HG03045 (cell line): Measurements from ENCODE around the gene RGL1.
A peak's percentile ranks its signal among the peaks of the same experiment; 100 is the strongest.

Source experiments
- ATAC-seq: cut with Tn5 transposase; IDR thresholded peaks from one replicate; pipeline ENCODE4 v1.9.1; 2021; ENCODE audit warnings: mild to moderate bottlenecking, moderate library complexity; ENCODE audit not compliant: unreplicated experiment

The RGL1 gene

DNA sequence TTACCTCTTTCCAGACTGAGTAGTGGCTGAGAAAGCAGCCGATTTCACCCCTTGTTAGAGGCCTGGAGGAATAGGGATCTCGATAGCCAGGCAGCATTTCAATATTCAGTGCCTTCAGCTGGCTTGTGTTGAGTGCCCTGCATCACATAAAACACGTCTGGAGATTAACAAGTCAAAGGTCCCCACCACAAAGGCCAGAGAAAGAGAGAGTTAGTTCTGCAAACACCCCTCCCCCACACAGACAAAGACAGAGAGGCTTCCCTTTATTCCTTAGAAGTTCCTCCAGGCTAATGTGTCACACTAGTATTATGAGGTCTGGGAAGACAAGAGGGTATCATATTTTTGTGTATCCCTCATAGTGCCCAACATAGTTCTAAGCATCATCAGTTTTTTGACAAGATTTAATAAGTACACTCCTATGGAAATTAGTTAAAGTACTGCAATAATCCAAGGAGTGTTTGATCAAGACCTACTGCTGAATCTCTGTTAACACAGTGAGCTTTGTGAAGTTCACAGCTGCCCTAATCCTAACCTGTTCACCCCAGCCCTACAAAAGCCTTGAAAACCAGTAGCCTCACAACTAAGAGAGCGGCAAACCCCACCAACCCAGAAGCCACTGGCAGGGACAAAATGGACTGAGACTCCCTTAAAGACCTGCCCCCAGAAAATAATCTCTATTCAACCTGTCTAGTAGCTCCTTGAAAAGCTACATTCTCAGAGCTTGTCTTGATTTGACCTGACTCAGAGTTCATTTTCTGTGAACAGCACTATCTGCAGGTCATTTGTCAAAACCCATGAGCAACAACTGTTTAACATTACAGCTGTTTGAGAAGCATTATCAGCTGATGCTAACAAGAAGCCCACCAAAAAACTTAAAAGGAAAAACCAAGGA lies 140.8 kb downstream of the RGL1 start:
- ATAC-seq = no peak

DNA sequence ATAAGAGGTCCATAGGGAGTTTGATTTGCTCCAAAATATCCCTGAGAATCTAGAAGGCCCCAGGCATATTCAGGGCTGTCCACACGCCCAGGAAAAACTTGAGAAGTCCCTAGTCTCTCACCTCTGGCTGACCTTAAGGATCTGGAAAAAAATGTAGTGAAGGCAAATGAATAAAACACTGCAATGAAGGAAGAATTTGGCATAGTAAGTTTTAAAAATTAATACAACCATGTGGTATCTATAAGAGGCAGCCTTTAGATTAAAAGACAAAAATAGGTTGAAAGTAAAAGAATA lies 141.3 kb downstream of the RGL1 start:
- ATAC-seq = no peak

DNA sequence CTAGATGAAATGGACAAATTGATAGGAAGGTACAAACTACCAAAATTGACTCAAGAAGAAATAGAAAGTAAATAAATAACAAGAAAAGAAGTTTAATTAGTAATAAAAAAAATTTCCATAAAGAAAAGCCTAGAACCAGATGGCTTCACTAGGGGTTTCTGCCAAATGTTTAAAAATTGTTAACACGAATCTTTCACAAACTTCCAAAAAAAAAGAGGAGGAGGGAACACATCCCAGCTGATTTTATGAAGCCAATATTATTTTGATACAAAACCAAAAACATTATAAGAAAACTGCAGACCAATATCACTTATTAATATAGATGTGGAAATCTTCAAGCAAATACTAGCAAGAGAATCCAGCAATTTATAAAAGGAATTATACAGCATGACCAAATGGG lies 143.1 kb downstream of the RGL1 start:
- ATAC-seq = no peak

GRCh38 chr1:183952101-183952500 lies 147.2 kb downstream of the RGL1 start:
- no peak for ATAC-seq

DNA sequence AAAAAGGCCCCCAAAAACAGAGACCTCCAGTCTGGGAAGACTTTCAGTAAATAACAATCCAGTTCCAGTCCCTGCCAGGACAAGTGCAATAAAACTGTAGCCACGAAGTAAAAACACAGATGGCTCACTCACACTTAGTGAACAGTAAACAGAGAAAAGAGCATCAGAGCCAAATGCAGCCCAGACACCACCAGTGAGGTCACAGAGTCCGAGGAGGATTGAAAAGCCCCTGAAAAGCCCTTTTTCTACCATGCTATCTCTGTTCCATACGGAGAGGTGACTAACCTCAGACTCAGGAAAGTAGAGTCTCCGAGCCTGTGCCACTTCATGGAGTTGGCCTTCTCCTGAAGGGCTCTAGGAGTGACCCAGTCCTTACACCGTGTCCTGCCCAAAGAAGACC lies 148.1 kb downstream of the RGL1 start:
- no peak for ATAC-seq

GRCh38 chr1:183954496-183954895 lies 149.6 kb downstream of the RGL1 start:
- no peak for ATAC-seq

GRCh38 chr1:183956559-183957188 lies 151.8 kb downstream of the RGL1 start:
- ATAC-seq = peak; percentile 100

- no peak for ATAC-seq
Measured at GRCh38 chr1:183957216-183957830, 152.4 kb downstream of the RGL1 start.

DNA sequence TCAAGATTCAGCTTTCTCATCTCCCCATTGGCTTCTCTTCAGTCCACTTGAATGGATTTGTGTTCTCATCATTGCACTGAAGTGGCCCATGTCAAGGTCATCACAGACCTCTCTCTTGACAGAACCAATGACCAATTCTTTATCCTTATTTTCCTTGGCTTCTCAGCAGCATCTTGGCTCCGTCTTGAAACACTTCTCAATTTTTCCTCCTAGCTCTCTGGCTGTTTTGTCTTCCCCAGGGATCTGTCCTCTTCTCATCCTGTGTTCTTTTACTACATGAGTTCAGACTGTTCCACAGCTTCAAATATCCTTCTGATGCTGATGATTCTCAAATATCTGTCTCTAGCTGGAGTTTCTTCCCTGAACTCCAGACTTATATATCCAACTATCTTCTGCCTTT lies 154.0 kb downstream of the RGL1 start:
- ATAC-seq = no peak

DNA sequence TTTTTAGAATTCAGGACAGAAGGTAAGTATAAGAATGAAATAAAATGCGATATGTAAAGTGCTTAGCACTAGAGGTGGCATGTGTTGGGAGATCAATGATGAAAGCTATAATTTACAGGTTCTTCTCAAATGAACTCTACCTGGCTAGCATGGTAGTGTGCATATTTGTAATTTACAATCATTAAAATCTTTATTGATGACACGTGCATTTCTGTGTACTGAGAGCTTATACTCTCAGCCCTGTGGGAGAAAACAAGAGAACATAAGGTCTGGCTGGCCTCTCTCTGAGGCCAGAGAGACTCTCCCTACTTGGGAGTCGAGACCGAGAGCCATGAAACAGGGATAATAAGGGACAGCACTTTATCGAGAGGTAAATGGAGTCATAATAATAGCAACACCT lies 156.2 kb downstream of the RGL1 start:
- ATAC-seq = no peak

GRCh38 chr1:183962903-183963302 lies 158.0 kb downstream of the RGL1 start:
- no peak for ATAC-seq

GRCh38 chr1:183965726-183966125 lies 160.8 kb downstream of the RGL1 start:
- ATAC-seq = no peak

GRCh38 chr1:183966487-183966886 lies 161.6 kb downstream of the RGL1 start:
- ATAC-seq = no peak

DNA sequence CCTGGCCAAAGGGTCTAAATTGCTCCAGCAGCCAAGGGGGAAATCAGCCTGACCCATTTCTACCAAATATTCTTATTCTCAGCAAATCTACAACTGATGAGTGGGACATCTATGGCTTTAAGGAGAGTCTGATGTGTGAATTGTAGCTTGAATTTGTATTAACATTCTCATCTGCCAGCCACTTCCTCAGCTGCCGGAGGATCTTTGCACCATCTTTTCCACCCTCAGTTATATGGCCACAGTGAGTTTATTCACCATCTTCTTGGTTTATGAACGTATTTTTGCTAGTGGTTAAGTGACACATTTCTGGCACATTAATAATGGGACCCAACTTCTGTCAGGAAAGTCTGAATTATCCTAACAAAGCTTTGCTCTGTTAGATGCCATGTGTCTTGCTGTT lies 163.0 kb downstream of the RGL1 start:
- no peak for ATAC-seq

DNA sequence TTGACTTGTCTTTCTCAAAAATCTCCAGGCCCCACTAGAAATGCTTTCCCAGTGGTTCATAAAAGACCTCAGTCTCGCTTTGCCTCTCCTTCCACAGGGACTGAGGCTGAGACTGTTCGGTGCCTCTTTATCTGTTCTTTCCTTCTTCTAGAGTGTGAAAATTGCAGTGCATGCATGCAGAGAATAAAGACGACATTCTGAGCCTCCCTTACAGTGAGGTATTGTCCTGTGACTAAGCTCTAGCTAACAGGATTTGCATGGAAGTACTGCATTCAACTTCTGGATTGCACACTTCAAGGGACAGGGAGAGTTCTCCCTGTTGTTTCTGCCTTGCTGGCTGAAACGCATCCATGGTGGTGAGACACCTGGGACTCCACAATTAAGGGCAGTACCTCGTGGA lies 163.5 kb downstream of the RGL1 start:
- no peak for ATAC-seq

DNA sequence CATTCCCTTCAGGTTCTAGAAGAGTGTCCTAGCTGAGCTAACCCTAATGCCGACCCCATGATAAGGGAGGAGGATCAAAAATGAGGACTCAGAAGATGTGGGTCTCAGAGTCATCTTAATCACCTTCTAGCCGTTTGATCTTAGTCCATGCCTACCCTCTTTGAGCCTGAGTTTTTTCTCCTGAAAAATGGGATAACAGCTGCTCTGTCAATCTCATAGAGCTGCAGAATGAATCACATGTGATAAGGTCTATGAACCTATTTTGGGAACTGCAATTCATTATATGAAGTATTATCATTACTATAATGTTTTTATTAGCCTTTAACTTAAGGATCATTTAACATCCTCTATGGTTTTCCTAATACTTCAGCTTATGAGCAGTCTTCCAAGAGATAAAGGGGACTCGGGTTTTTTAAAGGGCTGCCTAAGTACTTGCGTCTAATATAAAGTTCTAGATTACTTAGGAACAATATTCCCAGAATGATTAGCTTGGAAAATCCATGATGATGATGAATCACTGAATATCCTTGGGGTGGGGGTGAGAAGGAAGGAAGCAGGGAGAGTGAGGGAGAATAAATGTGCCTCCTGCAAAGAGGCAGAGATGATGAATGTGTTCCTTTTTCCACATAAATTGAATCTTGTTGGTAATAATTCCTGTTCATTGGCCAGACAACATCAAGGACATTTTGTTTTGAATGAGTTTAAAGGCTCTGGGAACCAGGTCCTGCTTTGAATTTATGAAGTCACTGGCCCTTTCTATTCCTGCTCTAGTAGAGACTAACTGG lies 165.8 kb downstream of the RGL1 start:
- ATAC-seq = no peak

GRCh38 chr1:183975651-183976050 lies 170.7 kb downstream of the RGL1 start:
- ATAC-seq = no peak

DNA sequence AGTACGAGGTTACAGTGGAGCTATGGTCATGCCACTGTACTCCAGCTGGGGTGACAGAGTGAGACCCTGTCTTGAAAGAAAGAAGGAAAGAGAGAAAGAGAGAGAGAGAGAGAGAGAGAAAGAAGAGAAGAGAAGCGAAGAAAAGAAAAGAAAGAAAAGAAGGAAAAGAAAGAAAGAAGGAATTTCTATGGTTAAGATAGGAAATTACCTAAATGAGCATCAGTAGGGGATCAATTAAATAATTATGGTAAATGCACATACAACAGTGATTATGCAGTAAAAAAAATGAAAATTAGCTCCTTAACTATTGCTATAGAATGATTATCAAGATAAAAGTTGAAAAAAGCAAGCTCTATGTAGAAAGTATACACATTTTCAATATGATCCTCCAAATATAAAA lies 172.8 kb downstream of the RGL1 start:
- ATAC-seq = no peak
